Measurements from ENCODE around the gene PDE6A. TPM values are rescaled to one million over a fixed set of nuclear protein-coding genes. Genes with fewer than 3 reads are reported as not detected.
"Not testable (repeated sequence)": the region's sequence is repeated elsewhere in the genome, so short reads cannot be mapped to it uniquely, and the experiment has no call there.

Gene PDE6A
- total RNA-seq, 1 donor: not detected

GRCh38 chr5:149954798-149955197, 10.2 kb upstream of the PDE6A start:
- DNase-seq (ENCODE audit: low read depth): no peak
- no peak overlapping the region for H3K4me3 ChIP-seq (ENCODE audit: low read depth, low read length)
- no peak for TF ChIP-seq CTCF (IDR thresholded peaks at IDR 0.05; ENCODE audit: insufficient read depth, low read length)

- H3K4me3 ChIP-seq (ENCODE audit: low read depth, low read length): no peak overlapping the region
- DNase-seq (ENCODE audit: low read depth): no peak
- TF ChIP-seq CTCF (IDR thresholded peaks at IDR 0.05; ENCODE audit: insufficient read depth, low read length): no peak
Measured at GRCh38 chr5:149953436-149954121, 9.0 kb upstream of the PDE6A start.

- no peak for TF ChIP-seq CTCF (IDR thresholded peaks at IDR 0.05; ENCODE audit: insufficient read depth, low read length)
- DNase-seq (ENCODE audit: low read depth): no peak
- H3K4me3 ChIP-seq (ENCODE audit: low read depth, low read length): no peak overlapping the region
Measured at GRCh38 chr5:149951138-149951749, 6.7 kb upstream of the PDE6A start.

- TF ChIP-seq CTCF (IDR thresholded peaks at IDR 0.05; ENCODE audit: insufficient read depth, low read length): no peak
- no peak for DNase-seq (ENCODE audit: low read depth)
Measured at GRCh38 chr5:149948993-149949392, 4.4 kb upstream of the PDE6A start.

GRCh38 chr5:149946118-149946517, 1.5 kb upstream of the PDE6A start:
- no peak for DNase-seq (ENCODE audit: low read depth)
- H3K4me3 ChIP-seq (ENCODE audit: low read depth, low read length): no peak overlapping the region
- no peak for TF ChIP-seq CTCF (IDR thresholded peaks at IDR 0.05; ENCODE audit: insufficient read depth, low read length)

More at GRCh38 chr5:149948993-149949392, 4.4 kb upstream of the PDE6A start:
- H3K4me3 ChIP-seq (ENCODE audit: low read depth, low read length): no peak overlapping the region

GRCh38 chr5:149943177-149943949, 1.2 kb downstream of the PDE6A start:
- not testable (repeated sequence) for DNase-seq (ENCODE audit: low read depth); H3K4me3 ChIP-seq (ENCODE audit: low read depth, low read length)

GRCh38 chr5:149942741-149943169, 1.8 kb downstream of the PDE6A start:
- not testable (repeated sequence) for DNase-seq (ENCODE audit: low read depth); H3K4me3 ChIP-seq (ENCODE audit: low read depth, low read length)

All from fibroblast of the aortic adventitia (primary cell).